SK-N-SH (cell line): ENCODE results near the gene FAM118A.

Source experiments
- CTCF ChIP-seq: fragments of 200-600 bp; sonication (generic); IDR thresholded peaks from 2 replicates; pipeline ENCODE4 v1.6.1; 2017; ENCODE audit warnings: antibody characterized with exemption, mild to moderate bottlenecking, moderate library complexity
- EP300 ChIP-seq, 2 experiments: IDR thresholded peaks; 2 replicates each; pipeline versions ENCODE4 v1.4.0 to v1.6.1; 2012; ENCODE audit warnings: borderline replicate concordance in 1 of 2, low read depth in 1 of 2, low read length in 1 of 2
- FOXM1 ChIP-seq: IDR thresholded peaks from 2 replicates; pipeline ENCODE4 v1.4.0; 2012; ENCODE audit warnings: low read depth, mild to moderate bottlenecking
- MXI1 ChIP-seq: IDR thresholded peaks from 2 replicates; pipeline ENCODE4 v1.6.1; 2012; ENCODE audit warnings: mild to moderate bottlenecking, low read depth, low read length, improper control_type of control experiment
- NFIC ChIP-seq: IDR thresholded peaks from 2 replicates; pipeline ENCODE4 v1.4.0; 2012; ENCODE audit warnings: borderline replicate concordance
- POLR2AphosphoS5 ChIP-seq: IDR thresholded peaks from 2 replicates; pipeline ENCODE4 v1.6.1; 2012; ENCODE audit warnings: low read depth, low read length
- RFX5 ChIP-seq: IDR thresholded peaks from 2 replicates; pipeline ENCODE4 v1.6.1; 2012; ENCODE audit warnings: mild to moderate bottlenecking, improper control_type of control experiment, low read length
- RXRA ChIP-seq: IDR thresholded peaks from 2 replicates; pipeline ENCODE4 v1.4.0; 2012; ENCODE audit warnings: low read depth, mild to moderate bottlenecking, borderline replicate concordance
- SIN3A ChIP-seq: IDR thresholded peaks from 2 replicates; pipeline ENCODE4 v1.6.1; 2012; ENCODE audit warnings: low read depth, mild to moderate bottlenecking, low read length, moderate library complexity, borderline replicate concordance
- TCF12 ChIP-seq: IDR thresholded peaks from 2 replicates; pipeline ENCODE4 v1.4.0; 2012
- USF2 ChIP-seq: fragments of 150-350 bp; IDR thresholded peaks from 2 replicates; pipeline ENCODE4 v1.6.1; 2017; ENCODE audit warnings: antibody characterized with exemption, low read length, low read depth, borderline replicate concordance
- TF ChIP-seq, protein P1 (sequence below): IDR thresholded peaks from 2 replicates; pipeline ENCODE4 v1.4.0; 2012; ENCODE audit warnings: low read depth, borderline replicate concordance
- TF ChIP-seq, protein P2 (sequence below): IDR thresholded peaks from 2 replicates; pipeline ENCODE4 v1.6.1; 2012; ENCODE audit warnings: mild to moderate bottlenecking, low read depth, low read length, moderate library complexity

DNA sequence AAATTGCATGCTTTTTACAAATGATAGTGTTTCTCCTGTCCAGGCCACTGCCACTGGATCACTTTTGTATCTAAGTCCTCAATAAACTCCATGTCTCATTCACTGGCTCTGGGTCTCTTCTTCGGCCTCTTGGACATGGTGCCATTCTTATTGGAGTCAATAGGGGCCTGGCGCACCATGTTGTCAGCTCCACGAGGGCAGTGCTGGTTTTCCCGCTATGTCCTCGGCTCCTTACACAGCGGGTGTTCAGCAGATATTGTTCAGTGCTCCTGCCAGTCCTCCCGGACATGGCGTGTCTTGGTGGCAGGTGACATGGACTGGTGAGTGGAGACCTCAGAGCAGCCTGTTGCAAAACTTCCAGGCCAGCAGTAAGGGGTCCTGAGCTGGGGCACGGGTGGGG, 3.6 kb upstream of the FAM118A start:
- TF ChIP-seq EP300 (IDR thresholded peaks at IDR 0.05; ENCODE audit: borderline replicate concordance in 1 of 2, low read depth in 1 of 2, low read length in 1 of 2) (no peak), POLR2AphosphoS5 (no peak), CTCF (no peak), USF2 (no peak), FOXM1 (no peak), NFIC (no peak), TCF12 (no peak), SIN3A (no peak), RXRA (no peak), MXI1 (no peak), RFX5 (no peak)
- TF ChIP-seq, protein P1, sequence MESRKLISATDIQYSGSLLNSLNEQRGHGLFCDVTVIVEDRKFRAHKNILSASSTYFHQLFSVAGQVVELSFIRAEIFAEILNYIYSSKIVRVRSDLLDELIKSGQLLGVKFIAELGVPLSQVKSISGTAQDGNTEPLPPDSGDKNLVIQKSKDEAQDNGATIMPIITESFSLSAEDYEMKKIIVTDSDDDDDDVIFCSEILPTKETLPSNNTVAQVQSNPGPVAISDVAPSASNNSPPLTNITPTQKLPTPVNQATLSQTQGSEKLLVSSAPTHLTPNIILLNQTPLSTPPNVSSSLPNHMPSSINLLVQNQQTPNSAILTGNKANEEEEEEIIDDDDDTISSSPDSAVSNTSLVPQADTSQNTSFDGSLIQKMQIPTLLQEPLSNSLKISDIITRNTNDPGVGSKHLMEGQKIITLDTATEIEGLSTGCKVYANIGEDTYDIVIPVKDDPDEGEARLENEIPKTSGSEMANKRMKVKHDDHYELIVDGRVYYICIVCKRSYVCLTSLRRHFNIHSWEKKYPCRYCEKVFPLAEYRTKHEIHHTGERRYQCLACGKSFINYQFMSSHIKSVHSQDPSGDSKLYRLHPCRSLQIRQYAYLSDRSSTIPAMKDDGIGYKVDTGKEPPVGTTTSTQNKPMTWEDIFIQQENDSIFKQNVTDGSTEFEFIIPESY: no peak
- TF ChIP-seq, protein P2, sequence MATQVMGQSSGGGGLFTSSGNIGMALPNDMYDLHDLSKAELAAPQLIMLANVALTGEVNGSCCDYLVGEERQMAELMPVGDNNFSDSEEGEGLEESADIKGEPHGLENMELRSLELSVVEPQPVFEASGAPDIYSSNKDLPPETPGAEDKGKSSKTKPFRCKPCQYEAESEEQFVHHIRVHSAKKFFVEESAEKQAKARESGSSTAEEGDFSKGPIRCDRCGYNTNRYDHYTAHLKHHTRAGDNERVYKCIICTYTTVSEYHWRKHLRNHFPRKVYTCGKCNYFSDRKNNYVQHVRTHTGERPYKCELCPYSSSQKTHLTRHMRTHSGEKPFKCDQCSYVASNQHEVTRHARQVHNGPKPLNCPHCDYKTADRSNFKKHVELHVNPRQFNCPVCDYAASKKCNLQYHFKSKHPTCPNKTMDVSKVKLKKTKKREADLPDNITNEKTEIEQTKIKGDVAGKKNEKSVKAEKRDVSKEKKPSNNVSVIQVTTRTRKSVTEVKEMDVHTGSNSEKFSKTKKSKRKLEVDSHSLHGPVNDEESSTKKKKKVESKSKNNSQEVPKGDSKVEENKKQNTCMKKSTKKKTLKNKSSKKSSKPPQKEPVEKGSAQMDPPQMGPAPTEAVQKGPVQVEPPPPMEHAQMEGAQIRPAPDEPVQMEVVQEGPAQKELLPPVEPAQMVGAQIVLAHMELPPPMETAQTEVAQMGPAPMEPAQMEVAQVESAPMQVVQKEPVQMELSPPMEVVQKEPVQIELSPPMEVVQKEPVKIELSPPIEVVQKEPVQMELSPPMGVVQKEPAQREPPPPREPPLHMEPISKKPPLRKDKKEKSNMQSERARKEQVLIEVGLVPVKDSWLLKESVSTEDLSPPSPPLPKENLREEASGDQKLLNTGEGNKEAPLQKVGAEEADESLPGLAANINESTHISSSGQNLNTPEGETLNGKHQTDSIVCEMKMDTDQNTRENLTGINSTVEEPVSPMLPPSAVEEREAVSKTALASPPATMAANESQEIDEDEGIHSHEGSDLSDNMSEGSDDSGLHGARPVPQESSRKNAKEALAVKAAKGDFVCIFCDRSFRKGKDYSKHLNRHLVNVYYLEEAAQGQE: no peak
